OCI-LY1 (cell line): ENCODE results near the gene KCNMA1.

Experiments
- H2AFZ ChIP-seq: fragments of 200-600 bp; sonication (generic), shearing (Covaris generic); 2 replicates; pipeline ENCODE4 v1.6.0; 2014; ENCODE audit warnings: antibody characterized with exemption, mild to moderate bottlenecking, low read length
- H3F3A ChIP-seq: fragments of 200-600 bp; sonication (generic), shearing (Covaris generic); 2 replicates; pipeline ENCODE4 v1.6.0; 2014; ENCODE audit warnings: mild to moderate bottlenecking, antibody characterized with exemption, low read length, moderate library complexity; ENCODE audit not compliant: insufficient read depth
- H3K27ac ChIP-seq: fragments of 200-600 bp; sonication (generic); 2 replicates; pipeline ENCODE4 v1.5.1; 2014; ENCODE audit warnings: low read length, mixed run types, mild to moderate bottlenecking, low read depth; ENCODE audit not compliant: poor library complexity, severe bottlenecking
- H3K27me3 ChIP-seq: fragments of 200-600 bp; sonication (generic); 2 replicates; pipeline ENCODE4 v1.6.0; 2014; ENCODE audit warnings: antibody characterized with exemption, mild to moderate bottlenecking, low read length, moderate library complexity; ENCODE audit not compliant: insufficient read depth
- H3K36me3 ChIP-seq: fragments of 200-600 bp; sonication (generic); 2 replicates; pipeline ENCODE4 v1.6.1; 2014; ENCODE audit warnings: mild to moderate bottlenecking, antibody characterized with exemption, low read length, moderate library complexity, mixed read lengths; ENCODE audit not compliant: insufficient read depth
- H3K4me1 ChIP-seq: fragments of 200-600 bp; sonication (generic); 2 replicates; pipeline ENCODE4 v1.5.1; 2014; ENCODE audit warnings: mild to moderate bottlenecking, low read length, moderate library complexity; ENCODE audit not compliant: insufficient read depth, severe bottlenecking
- H3K4me2 ChIP-seq: fragments of 200-600 bp; sonication (generic), shearing (Covaris generic); 2 replicates; pipeline ENCODE4 v1.6.1; 2014; ENCODE audit warnings: low read length
- H3K4me3 ChIP-seq: fragments of 200-600 bp; sonication (generic); 2 replicates; pipeline ENCODE4 v1.5.1; 2014; ENCODE audit warnings: low read length, low read depth, mild to moderate bottlenecking, mixed read lengths; ENCODE audit not compliant: poor library complexity, severe bottlenecking
- H3K79me2 ChIP-seq: fragments of 200-600 bp; shearing (Covaris generic); 2 replicates; pipeline ENCODE4 v1.6.1; 2016; ENCODE audit warnings: mixed run types, low read length, mixed read lengths; ENCODE audit not compliant: insufficient read depth
- H3K9ac ChIP-seq: fragments of 200-600 bp; sonication (generic), shearing (Covaris generic); 2 replicates; pipeline ENCODE4 v1.6.1; 2014; ENCODE audit warnings: mild to moderate bottlenecking, low read length, mixed read lengths
- H3K9me2 ChIP-seq: fragments of 200-600 bp; sonication (generic), shearing (Covaris generic); 2 replicates; pipeline ENCODE4 v1.6.1; 2014; ENCODE audit warnings: low read depth, mild to moderate bottlenecking, low read length, mixed read lengths
- H3K9me3 ChIP-seq: fragments of 200-600 bp; shearing (Covaris generic); 2 replicates; pipeline ENCODE4 v1.6.1; 2014; ENCODE audit warnings: low read length, mixed read lengths
- H4K20me1 ChIP-seq: fragments of 200-600 bp; sonication (generic), shearing (Covaris generic); 2 replicates; pipeline ENCODE4 v1.6.0; 2016; ENCODE audit warnings: mild to moderate bottlenecking, low read length; ENCODE audit not compliant: insufficient read depth
- EZH2 ChIP-seq: fragments of 200-600 bp; sonication (generic), shearing (Covaris generic); IDR thresholded peaks from 2 replicates; pipeline ENCODE4 v1.8.0; 2017; ENCODE audit warnings: borderline replicate concordance, mixed run types, mild to moderate bottlenecking, antibody characterized with exemption, low read length, moderate library complexity, mixed read lengths
- TF ChIP-seq, protein P1 (sequence below): fragments of 200-600 bp; sonication (generic), shearing (Covaris generic); IDR thresholded peaks from 2 replicates; pipeline ENCODE4 v1.5.1; 2017; ENCODE audit warnings: mild to moderate bottlenecking, antibody characterized with exemption, low read length, moderate library complexity, mixed read lengths

The KCNMA1 gene

GRCh38 chr10:77403761-77404160, 233.8 kb downstream of the KCNMA1 start:
- H3K9me2 ChIP-seq, result no peaks in the 10 kb centered on the region
- no peaks in the 10 kb centered on the region for H3K9me3 ChIP-seq
- H3K9ac ChIP-seq, result no peak overlapping the region
- no peaks in the 10 kb centered on the region for H3K79me2 ChIP-seq
- H3K36me3 ChIP-seq, result no peaks in the 10 kb centered on the region
- H3K4me1 ChIP-seq, result no peaks in the 10 kb centered on the region
- H3K4me3 ChIP-seq, result no peak overlapping the region
- H3K27ac ChIP-seq, result no peak overlapping the region
- H4K20me1 ChIP-seq, result no peaks in the 10 kb centered on the region
- H3K4me2 ChIP-seq, result no peak overlapping the region
- H2AFZ ChIP-seq, result no peak overlapping the region
- H3K27me3 ChIP-seq, result no peaks in the 10 kb centered on the region
- no peaks in the 10 kb centered on the region for H3F3A ChIP-seq
- TF ChIP-seq EZH2, result no peak
- TF ChIP-seq, protein P1, sequence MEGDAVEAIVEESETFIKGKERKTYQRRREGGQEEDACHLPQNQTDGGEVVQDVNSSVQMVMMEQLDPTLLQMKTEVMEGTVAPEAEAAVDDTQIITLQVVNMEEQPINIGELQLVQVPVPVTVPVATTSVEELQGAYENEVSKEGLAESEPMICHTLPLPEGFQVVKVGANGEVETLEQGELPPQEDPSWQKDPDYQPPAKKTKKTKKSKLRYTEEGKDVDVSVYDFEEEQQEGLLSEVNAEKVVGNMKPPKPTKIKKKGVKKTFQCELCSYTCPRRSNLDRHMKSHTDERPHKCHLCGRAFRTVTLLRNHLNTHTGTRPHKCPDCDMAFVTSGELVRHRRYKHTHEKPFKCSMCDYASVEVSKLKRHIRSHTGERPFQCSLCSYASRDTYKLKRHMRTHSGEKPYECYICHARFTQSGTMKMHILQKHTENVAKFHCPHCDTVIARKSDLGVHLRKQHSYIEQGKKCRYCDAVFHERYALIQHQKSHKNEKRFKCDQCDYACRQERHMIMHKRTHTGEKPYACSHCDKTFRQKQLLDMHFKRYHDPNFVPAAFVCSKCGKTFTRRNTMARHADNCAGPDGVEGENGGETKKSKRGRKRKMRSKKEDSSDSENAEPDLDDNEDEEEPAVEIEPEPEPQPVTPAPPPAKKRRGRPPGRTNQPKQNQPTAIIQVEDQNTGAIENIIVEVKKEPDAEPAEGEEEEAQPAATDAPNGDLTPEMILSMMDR, result no peak

- Histone ChIP-seq H3K9ac (no peak overlapping the region), H3K36me3 (no peaks in the 10 kb centered on the region), H2AFZ (no peak overlapping the region), H4K20me1 (no peaks in the 10 kb centered on the region), H3K4me3 (no peak overlapping the region), H3K9me3 (no peaks in the 10 kb centered on the region), H3K79me2 (no peaks in the 10 kb centered on the region), H3K9me2 (no peaks in the 10 kb centered on the region), H3K4me1 (no peaks in the 10 kb centered on the region), H3F3A (no peaks in the 10 kb centered on the region), H3K27me3 (no peaks in the 10 kb centered on the region), H3K4me2 (no peak overlapping the region), H3K27ac (no peak overlapping the region)
- TF ChIP-seq, protein P1, result no peak
- TF ChIP-seq EZH2, result no peak
Measured at GRCh38 chr10:77401683-77402082, 235.9 kb downstream of the KCNMA1 start.

DNA sequence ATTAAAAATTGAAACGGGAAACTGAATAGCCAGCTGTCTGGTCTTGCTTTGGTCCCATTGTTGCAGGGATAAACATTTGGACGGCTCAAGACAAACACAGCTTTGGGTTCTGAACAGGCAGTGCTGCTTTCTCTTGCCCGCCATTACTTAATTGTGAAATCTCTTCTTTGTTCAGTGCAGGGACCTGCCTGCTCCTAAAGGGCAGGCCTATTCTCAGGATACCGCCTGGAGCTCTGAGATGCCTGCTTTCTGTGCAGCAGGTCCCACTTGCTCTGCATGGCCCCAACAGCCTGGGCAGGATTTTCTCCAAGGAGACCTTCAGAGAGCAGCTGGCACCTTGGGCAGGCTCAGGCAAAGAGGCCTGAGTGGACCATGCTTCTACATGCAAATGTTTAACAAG, 237.6 kb downstream of the KCNMA1 start:
- Histone ChIP-seq H3K9ac (no peak overlapping the region), H2AFZ (no peak overlapping the region), H3K27me3 (no peaks in the 10 kb centered on the region), H3K4me1 (no peaks in the 10 kb centered on the region), H3K4me2 (no peak overlapping the region), H3K36me3 (no peaks in the 10 kb centered on the region), H3K79me2 (no peaks in the 10 kb centered on the region), H3F3A (no peaks in the 10 kb centered on the region), H3K9me2 (no peaks in the 10 kb centered on the region), H3K9me3 (no peaks in the 10 kb centered on the region), H3K27ac (no peak overlapping the region), H4K20me1 (no peaks in the 10 kb centered on the region), H3K4me3 (no peak overlapping the region)
- TF ChIP-seq, protein P1, result no peak
- no peak for TF ChIP-seq EZH2
